Esophagus muscularis mucosa (tissue), 4 donors: ENCODE data around the gene JMJD4. TPM values are rescaled to one million over a fixed set of nuclear protein-coding genes. Genes with fewer than 3 reads are reported as not detected.

ENCODE experiments used
- DNase-seq: peaks from one replicate; pipeline ENCODE4 v3.0.0-alpha.2; 2017; ENCODE audit errors: extremely low spot score
- H3K27ac ChIP-seq, 4 donors: fragments of 200-600 bp; sonication (generic); replicated peaks in 1 of 4; 1 replicate in 3 of 4; 2 replicates in 1 of 4; pipeline ENCODE4 v1.5.1; 2016 to 2019; ENCODE audit warnings: mild to moderate bottlenecking in 1 of 4
- H3K27me3 ChIP-seq, 4 donors: fragments of 200-600 bp; sonication (generic); one replicate each; pipeline versions ENCODE4 v1.5.1 to v1.6.0; 2016 to 2019
- H3K36me3 ChIP-seq, 4 donors: fragments of 200-600 bp; sonication (generic); one replicate each; pipeline ENCODE4 v1.5.1; 2016 to 2019
- H3K4me1 ChIP-seq, 4 donors: fragments of 200-600 bp; sonication (generic); one replicate each; pipeline ENCODE4 v1.5.1; 2016 to 2019
- H3K4me3 ChIP-seq, 4 donors: fragments of 200-600 bp; sonication (generic); 1 replicate in 2 of 4; 2 replicates in 2 of 4; pipeline ENCODE4 v1.5.1; 2016 to 2019; ENCODE audit warnings: mild to moderate bottlenecking in 4 of 4, moderate library complexity in 1 of 4
- H3K9me3 ChIP-seq, 4 donors: fragments of 200-600 bp; sonication (generic); 1 replicate in 3 of 4; 2 replicates in 1 of 4; pipeline ENCODE4 v1.5.1; 2016 to 2019
- EP300 ChIP-seq: sonication (generic); formaldehyde crosslinking; IDR thresholded peaks from one replicate; pipeline ENCODE4 v1.6.1; 2017; ENCODE audit warnings: antibody characterized with exemption
- POLR2A ChIP-seq: fragments of 450-650 bp; IDR thresholded peaks from one replicate; pipeline ENCODE4 v1.6.1; 2017; ENCODE audit warnings: antibody characterized with exemption, moderate library complexity, mild to moderate bottlenecking, low read depth
- POLR2AphosphoS5 ChIP-seq, 2 donors: sonication (generic); formaldehyde crosslinking; IDR thresholded peaks; one replicate each; pipeline ENCODE4 v1.6.1; 2017; ENCODE audit warnings: antibody characterized with exemption in 2 of 2
- WGBS: methylation state at CpG from one replicate; pipeline ENCODE4 v1.1.5; 2018; 5-methylcytosine and 5-hydroxymethylcytosine counted together
- intact Hi-C: fragments of 100-400 bp; cut with DNase I; formaldehyde crosslinking; loops from one replicate; pipeline ENCODE4 v1.15.1; 2023
- total RNA-seq, 4 donors: library from RNA; depleted of rRNA; stranded (reverse); fragments of >200 nt; gene quantifications; one replicate each; pipeline versions ENCODE4 v1.1.0 to v1.2.1, GENCODE V29; 2016
- TF ChIP-seq, protein P1 (sequence below), 3 experiments: fragments of 200-600 bp in 2 of 3; fragments of 450-650 bp in 1 of 3; sonication (generic) in 2 of 3; IDR thresholded peaks; one replicate each; pipeline ENCODE4 v1.5.1; 2017 to 2019; ENCODE audit warnings: antibody characterized with exemption in 3 of 3, mild to moderate bottlenecking in 2 of 3, moderate library complexity in 1 of 3

JMJD4 gene
- total RNA-seq, 4 donors from 2014 or later, result 10.8 to 18.4 (median 14.2) TPM

GRCh38 chr1:227744668-227745067 lies 9.6 kb upstream of the JMJD4 start:
- no peak for TF ChIP-seq POLR2A
- TF ChIP-seq POLR2AphosphoS5 (IDR thresholded peaks at IDR 0.05), result no peak
- no peak for TF ChIP-seq EP300
- TF ChIP-seq, protein P1, sequence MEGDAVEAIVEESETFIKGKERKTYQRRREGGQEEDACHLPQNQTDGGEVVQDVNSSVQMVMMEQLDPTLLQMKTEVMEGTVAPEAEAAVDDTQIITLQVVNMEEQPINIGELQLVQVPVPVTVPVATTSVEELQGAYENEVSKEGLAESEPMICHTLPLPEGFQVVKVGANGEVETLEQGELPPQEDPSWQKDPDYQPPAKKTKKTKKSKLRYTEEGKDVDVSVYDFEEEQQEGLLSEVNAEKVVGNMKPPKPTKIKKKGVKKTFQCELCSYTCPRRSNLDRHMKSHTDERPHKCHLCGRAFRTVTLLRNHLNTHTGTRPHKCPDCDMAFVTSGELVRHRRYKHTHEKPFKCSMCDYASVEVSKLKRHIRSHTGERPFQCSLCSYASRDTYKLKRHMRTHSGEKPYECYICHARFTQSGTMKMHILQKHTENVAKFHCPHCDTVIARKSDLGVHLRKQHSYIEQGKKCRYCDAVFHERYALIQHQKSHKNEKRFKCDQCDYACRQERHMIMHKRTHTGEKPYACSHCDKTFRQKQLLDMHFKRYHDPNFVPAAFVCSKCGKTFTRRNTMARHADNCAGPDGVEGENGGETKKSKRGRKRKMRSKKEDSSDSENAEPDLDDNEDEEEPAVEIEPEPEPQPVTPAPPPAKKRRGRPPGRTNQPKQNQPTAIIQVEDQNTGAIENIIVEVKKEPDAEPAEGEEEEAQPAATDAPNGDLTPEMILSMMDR (IDR thresholded peaks at IDR 0.05), result no peak
- H3K27ac ChIP-seq, result no peak overlapping the region
- H3K9me3 ChIP-seq, result no peaks in the 10 kb centered on the region
- intact Hi-C loops, result no loop called here
- H3K4me3 ChIP-seq, result no peak overlapping the region
- no peak for DNase-seq
- WGBS, result 94% methylated on average over 2 of the region's 8 CpGs
- no peaks in the 10 kb centered on the region for H3K27me3 ChIP-seq
- H3K4me1 ChIP-seq, result peaks cover 25 to 71% (median 43%) of the 10 kb centered on the region in 4 donors
- peaks cover 0 to 22% (median 12%) of the 10 kb centered on the region in 4 donors for H3K36me3 ChIP-seq

GRCh38 chr1:227742738-227743715 lies 7.9 kb upstream of the JMJD4 start:
- Histone ChIP-seq H3K4me3 (no peak overlapping the region), H3K9me3 (no peaks in the 10 kb centered on the region), H3K4me1 (peaks cover 12 to 66% (median 27%) of the 10 kb centered on the region in 4 donors), H3K36me3 (peaks cover 0 to 13% (median 11%) of the 10 kb centered on the region in 4 donors), H3K27me3 (no peaks in the 10 kb centered on the region), H3K27ac (no peak overlapping the region)
- intact Hi-C loops, result no loop called here
- 89% methylated on average over 10 of the region's 18 CpGs for WGBS
- TF ChIP-seq EP300, result no peak
- TF ChIP-seq POLR2A, result no peak
- TF ChIP-seq POLR2AphosphoS5 (IDR thresholded peaks at IDR 0.05), result no peak
- TF ChIP-seq, protein P1 (IDR thresholded peaks at IDR 0.05), result no peak
- DNase-seq, result no peak

DNA sequence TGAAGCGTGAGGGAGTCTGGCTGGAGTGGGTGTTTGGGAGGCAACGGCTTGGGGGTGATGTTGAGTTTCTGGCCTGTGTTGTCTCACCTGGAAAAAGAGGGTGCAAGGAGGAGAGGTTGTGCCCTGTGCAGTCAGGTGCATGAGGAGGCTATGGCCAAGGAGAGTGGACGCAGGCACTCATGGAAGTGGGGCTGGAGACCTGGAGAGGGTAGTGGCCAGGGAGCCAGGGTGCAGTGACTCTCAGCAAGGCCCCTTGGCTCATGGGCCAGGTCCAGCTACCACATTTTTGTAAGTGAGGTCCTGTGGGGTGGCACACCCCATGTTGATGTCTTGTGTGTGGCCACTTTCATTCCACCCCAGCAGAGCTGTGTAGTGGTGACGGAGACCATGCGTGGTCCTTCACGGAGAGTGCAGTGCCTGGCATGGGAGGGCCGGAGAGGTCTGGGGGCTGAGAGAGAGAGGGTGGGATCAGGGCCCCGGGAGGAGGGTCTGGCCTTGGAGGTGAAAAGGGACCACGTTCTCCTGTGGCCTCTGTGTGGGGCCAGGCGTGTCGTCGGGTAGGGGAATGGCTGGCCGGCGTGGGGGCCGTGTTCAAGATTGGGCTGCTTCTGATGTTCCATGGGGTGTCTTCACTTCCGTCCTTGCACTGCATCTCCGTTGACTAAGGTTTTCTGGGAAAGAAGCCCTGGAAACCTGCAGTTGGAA lies 6.2 kb upstream of the JMJD4 start:
- Histone ChIP-seq H3K27ac (no peak overlapping the region), H3K27me3 (no peaks in the 10 kb centered on the region), H3K36me3 (peaks cover 0 to 5% (median 4%) of the 10 kb centered on the region in 4 donors), H3K4me1 (peaks cover 7 to 61% (median 21%) of the 10 kb centered on the region in 4 donors), H3K9me3 (no peaks in the 10 kb centered on the region), H3K4me3 (no peak overlapping the region)
- no peak for DNase-seq
- intact Hi-C loops, result no loop called here
- TF ChIP-seq EP300, result no peak
- TF ChIP-seq POLR2A, result no peak
- TF ChIP-seq POLR2AphosphoS5 (IDR thresholded peaks at IDR 0.05), result no peak
- WGBS, result 95% methylated on average over 13 of the region's 17 CpGs

GRCh38 chr1:227740401-227740960 lies 5.4 kb upstream of the JMJD4 start:
- Histone ChIP-seq H3K9me3 (no peaks in the 10 kb centered on the region), H3K4me1 (peaks cover 13 to 59% (median 19%) of the 10 kb centered on the region in 4 donors), H3K27me3 (no peaks in the 10 kb centered on the region), H3K36me3 (peaks cover 0 to 5% (median 4%) of the 10 kb centered on the region in 4 donors), H3K27ac (no peak overlapping the region), H3K4me3 (no peak overlapping the region)
- no peak for DNase-seq
- WGBS, result 82% methylated on average over 3 of the region's 3 CpGs
- intact Hi-C loops, result no loop called here
- no peak for TF ChIP-seq POLR2A
- TF ChIP-seq, protein P1 (IDR thresholded peaks at IDR 0.05), result no peak
- no peak for TF ChIP-seq POLR2AphosphoS5 (IDR thresholded peaks at IDR 0.05)
- TF ChIP-seq EP300, result no peak
